ENCODE measurements around the gene ELMO3.

- no peak for TF ChIP-seq TEAD2 (CRISPR knock-in tag; IDR thresholded peaks at IDR 0.05)
- no peak for TF ChIP-seq ZFYVE20 (CRISPR knock-in tag; IDR thresholded peaks at IDR 0.05; ENCODE audit: borderline replicate concordance, low read depth)
- no peak for TF ChIP-seq ZKSCAN1 (IDR thresholded peaks at IDR 0.05; ENCODE audit: low read length)
- TF ChIP-seq RFX3 (CRISPR knock-in tag; IDR thresholded peaks at IDR 0.05), result no peak
- TF ChIP-seq, protein P1, sequence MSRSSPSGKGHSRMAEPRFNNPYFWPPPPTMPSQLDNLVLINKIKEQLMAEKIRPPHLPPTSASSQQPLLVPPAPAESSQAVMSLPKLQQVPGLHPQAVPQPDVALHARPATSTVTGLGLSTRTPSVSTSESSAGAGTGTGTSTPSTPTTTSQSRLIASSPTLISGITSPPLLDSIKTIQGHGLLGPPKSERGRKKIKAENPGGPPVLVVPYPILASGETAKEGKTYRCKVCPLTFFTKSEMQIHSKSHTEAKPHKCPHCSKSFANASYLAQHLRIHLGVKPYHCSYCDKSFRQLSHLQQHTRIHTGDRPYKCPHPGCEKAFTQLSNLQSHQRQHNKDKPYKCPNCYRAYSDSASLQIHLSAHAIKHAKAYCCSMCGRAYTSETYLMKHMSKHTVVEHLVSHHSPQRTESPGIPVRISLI (CRISPR knock-in tag; IDR thresholded peaks at IDR 0.05; ENCODE audit: borderline replicate concordance), result no peak
- TF ChIP-seq ZNF335 (CRISPR knock-in tag; IDR thresholded peaks at IDR 0.05), result no peak
- TF ChIP-seq, protein P2, sequence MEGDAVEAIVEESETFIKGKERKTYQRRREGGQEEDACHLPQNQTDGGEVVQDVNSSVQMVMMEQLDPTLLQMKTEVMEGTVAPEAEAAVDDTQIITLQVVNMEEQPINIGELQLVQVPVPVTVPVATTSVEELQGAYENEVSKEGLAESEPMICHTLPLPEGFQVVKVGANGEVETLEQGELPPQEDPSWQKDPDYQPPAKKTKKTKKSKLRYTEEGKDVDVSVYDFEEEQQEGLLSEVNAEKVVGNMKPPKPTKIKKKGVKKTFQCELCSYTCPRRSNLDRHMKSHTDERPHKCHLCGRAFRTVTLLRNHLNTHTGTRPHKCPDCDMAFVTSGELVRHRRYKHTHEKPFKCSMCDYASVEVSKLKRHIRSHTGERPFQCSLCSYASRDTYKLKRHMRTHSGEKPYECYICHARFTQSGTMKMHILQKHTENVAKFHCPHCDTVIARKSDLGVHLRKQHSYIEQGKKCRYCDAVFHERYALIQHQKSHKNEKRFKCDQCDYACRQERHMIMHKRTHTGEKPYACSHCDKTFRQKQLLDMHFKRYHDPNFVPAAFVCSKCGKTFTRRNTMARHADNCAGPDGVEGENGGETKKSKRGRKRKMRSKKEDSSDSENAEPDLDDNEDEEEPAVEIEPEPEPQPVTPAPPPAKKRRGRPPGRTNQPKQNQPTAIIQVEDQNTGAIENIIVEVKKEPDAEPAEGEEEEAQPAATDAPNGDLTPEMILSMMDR (CRISPR knock-in tag; IDR thresholded peaks at IDR 0.05), result no peak
- no peak for TF ChIP-seq RAD21 (CRISPR knock-in tag; IDR thresholded peaks at IDR 0.05)
- TF ChIP-seq SAP130 (CRISPR knock-in tag; IDR thresholded peaks at IDR 0.05; ENCODE audit: low read depth), result no peak
- TF ChIP-seq ZNF350 (CRISPR knock-in tag; IDR thresholded peaks at IDR 0.05; ENCODE audit: borderline replicate concordance, low read depth), result no peak
- TF ChIP-seq NCOA2 (CRISPR knock-in tag; IDR thresholded peaks at IDR 0.05), result no peak
- TF ChIP-seq, protein P3, sequence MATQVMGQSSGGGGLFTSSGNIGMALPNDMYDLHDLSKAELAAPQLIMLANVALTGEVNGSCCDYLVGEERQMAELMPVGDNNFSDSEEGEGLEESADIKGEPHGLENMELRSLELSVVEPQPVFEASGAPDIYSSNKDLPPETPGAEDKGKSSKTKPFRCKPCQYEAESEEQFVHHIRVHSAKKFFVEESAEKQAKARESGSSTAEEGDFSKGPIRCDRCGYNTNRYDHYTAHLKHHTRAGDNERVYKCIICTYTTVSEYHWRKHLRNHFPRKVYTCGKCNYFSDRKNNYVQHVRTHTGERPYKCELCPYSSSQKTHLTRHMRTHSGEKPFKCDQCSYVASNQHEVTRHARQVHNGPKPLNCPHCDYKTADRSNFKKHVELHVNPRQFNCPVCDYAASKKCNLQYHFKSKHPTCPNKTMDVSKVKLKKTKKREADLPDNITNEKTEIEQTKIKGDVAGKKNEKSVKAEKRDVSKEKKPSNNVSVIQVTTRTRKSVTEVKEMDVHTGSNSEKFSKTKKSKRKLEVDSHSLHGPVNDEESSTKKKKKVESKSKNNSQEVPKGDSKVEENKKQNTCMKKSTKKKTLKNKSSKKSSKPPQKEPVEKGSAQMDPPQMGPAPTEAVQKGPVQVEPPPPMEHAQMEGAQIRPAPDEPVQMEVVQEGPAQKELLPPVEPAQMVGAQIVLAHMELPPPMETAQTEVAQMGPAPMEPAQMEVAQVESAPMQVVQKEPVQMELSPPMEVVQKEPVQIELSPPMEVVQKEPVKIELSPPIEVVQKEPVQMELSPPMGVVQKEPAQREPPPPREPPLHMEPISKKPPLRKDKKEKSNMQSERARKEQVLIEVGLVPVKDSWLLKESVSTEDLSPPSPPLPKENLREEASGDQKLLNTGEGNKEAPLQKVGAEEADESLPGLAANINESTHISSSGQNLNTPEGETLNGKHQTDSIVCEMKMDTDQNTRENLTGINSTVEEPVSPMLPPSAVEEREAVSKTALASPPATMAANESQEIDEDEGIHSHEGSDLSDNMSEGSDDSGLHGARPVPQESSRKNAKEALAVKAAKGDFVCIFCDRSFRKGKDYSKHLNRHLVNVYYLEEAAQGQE (IDR thresholded peaks at IDR 0.05; ENCODE audit: borderline replicate concordance in 1 of 2, low read depth in 1 of 2, low read length in 2 of 2), result no peak
- TF ChIP-seq, protein P4, sequence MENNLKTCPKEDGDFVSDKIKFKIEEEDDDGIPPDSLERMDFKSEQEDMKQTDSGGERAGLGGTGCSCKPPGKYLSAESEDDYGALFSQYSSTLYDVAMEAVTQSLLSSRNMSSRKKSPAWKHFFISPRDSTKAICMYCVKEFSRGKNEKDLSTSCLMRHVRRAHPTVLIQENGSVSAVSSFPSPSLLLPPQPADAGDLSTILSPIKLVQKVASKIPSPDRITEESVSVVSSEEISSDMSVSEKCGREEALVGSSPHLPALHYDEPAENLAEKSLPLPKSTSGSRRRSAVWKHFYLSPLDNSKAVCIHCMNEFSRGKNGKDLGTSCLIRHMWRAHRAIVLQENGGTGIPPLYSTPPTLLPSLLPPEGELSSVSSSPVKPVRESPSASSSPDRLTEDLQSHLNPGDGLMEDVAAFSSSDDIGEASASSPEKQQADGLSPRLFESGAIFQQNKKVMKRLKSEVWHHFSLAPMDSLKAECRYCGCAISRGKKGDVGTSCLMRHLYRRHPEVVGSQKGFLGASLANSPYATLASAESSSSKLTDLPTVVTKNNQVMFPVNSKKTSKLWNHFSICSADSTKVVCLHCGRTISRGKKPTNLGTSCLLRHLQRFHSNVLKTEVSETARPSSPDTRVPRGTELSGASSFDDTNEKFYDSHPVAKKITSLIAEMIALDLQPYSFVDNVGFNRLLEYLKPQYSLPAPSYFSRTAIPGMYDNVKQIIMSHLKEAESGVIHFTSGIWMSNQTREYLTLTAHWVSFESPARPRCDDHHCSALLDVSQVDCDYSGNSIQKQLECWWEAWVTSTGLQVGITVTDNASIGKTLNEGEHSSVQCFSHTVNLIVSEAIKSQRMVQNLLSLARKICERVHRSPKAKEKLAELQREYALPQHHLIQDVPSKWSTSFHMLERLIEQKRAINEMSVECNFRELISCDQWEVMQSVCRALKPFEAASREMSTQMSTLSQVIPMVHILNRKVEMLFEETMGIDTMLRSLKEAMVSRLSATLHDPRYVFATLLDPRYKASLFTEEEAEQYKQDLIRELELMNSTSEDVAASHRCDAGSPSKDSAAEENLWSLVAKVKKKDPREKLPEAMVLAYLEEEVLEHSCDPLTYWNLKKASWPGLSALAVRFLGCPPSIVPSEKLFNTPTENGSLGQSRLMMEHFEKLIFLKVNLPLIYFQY (CRISPR knock-in tag; IDR thresholded peaks at IDR 0.05; ENCODE audit: borderline replicate concordance), result no peak
Measured at GRCh38 chr16:67186550-67186950, 12.4 kb upstream of the ELMO3 start.

Data from HepG2 (cell line).